Glutamatergic neuron (in vitro differentiated cells): ENCODE data around the gene DNAH14. TPM values are rescaled to one million over a fixed set of nuclear protein-coding genes. Genes with fewer than 3 reads are reported as not detected.

Source experiments
- DNase-seq: peaks from one replicate; pipeline ENCODE4 v3.0.0; 2022
- H3K27ac Mint-ChIP-seq: one replicate; pipeline ENCODE4 v1.8.0; 2020; ENCODE audit warnings: mild to moderate bottlenecking, mixed read lengths, inconsistent platforms; ENCODE audit not compliant: unreplicated experiment
- H3K27me3 Mint-ChIP-seq: one replicate; pipeline ENCODE4 v1.8.0; 2020; ENCODE audit warnings: mild to moderate bottlenecking, moderate library complexity, mixed read lengths, inconsistent platforms; ENCODE audit not compliant: unreplicated experiment
- H3K36me3 Mint-ChIP-seq: one replicate; pipeline ENCODE4 v1.8.0; 2020; ENCODE audit warnings: mild to moderate bottlenecking, mixed read lengths, inconsistent platforms; ENCODE audit not compliant: unreplicated experiment
- H3K4me1 Mint-ChIP-seq: one replicate; pipeline ENCODE4 v1.8.0; 2020; ENCODE audit warnings: mild to moderate bottlenecking, low read depth, mixed read lengths, inconsistent platforms; ENCODE audit not compliant: unreplicated experiment
- H3K4me3 Mint-ChIP-seq: one replicate; pipeline ENCODE4 v1.8.0; 2020; ENCODE audit warnings: mild to moderate bottlenecking, mixed read lengths, inconsistent platforms; ENCODE audit not compliant: unreplicated experiment
- H3K9me3 Mint-ChIP-seq: one replicate; pipeline ENCODE4 v1.8.0; 2020; ENCODE audit warnings: mild to moderate bottlenecking, moderate library complexity, mixed read lengths, inconsistent platforms; ENCODE audit not compliant: unreplicated experiment
- total RNA-seq: library from RNA; stranded (reverse); fragmentation: NEBNext Ultra II Directional; extraction: Animal tissue kit (Norgen Biotek cat#: 25700); gene quantifications from one replicate; pipeline ENCODE4 v1.2.1, GENCODE V29; 2021; ENCODE audit not compliant: unreplicated experiment
- TF ChIP-seq, protein P1 (sequence below): fragments of 200-600 bp; sonication (generic); IDR thresholded peaks from one replicate; pipeline ENCODE4 v1.5.0; 2021; ENCODE audit not compliant: partially characterized antibody, unreplicated experiment

Gene DNAH14
- total RNA-seq, 1 donor from 2014 or later: 36.6 TPM

DNA sequence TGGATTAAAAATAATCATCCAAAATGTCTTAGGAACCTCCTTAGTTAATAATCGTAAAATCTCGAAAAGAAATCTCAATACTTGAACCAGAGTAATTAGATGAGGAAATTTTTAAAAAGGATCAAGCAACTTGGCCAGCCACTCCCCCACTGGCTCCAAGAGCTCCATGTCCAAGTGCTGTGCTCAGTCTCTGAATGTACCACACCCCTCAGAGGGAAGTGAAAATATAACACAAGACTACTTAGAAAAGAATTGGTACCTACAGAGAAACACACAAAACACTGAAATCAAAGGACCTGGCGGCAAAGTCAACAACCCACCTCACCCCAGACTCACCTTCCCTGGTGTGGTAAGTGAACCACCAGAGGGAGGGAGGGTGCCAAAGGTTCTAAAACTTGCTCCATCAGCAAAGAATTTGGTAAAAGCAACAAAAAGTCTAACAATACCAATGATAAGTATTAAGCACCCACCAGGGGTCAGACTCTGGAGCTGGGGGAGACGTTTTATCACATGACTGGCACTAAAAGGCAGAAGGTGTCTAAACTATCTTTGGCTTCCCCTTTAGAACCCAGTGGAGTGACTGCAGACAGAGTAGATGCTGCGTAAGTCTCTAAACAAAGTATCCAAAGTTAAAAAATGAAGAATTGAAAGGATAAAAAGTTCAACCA is 484.4 kb downstream of the DNAH14 start:
- Mint-ChIP-seq H3K4me1 (peaks cover 7% of the 10 kb centered on the region), H3K27me3 (peaks cover 3% of the 10 kb centered on the region), H3K27ac (no peak overlapping the region), H3K36me3 (no peaks in the 10 kb centered on the region), H3K9me3 (no peaks in the 10 kb centered on the region), H3K4me3 (no peak overlapping the region)
- DNase-seq: no peak
- TF ChIP-seq, protein P1, sequence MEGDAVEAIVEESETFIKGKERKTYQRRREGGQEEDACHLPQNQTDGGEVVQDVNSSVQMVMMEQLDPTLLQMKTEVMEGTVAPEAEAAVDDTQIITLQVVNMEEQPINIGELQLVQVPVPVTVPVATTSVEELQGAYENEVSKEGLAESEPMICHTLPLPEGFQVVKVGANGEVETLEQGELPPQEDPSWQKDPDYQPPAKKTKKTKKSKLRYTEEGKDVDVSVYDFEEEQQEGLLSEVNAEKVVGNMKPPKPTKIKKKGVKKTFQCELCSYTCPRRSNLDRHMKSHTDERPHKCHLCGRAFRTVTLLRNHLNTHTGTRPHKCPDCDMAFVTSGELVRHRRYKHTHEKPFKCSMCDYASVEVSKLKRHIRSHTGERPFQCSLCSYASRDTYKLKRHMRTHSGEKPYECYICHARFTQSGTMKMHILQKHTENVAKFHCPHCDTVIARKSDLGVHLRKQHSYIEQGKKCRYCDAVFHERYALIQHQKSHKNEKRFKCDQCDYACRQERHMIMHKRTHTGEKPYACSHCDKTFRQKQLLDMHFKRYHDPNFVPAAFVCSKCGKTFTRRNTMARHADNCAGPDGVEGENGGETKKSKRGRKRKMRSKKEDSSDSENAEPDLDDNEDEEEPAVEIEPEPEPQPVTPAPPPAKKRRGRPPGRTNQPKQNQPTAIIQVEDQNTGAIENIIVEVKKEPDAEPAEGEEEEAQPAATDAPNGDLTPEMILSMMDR: no peak

DNA sequence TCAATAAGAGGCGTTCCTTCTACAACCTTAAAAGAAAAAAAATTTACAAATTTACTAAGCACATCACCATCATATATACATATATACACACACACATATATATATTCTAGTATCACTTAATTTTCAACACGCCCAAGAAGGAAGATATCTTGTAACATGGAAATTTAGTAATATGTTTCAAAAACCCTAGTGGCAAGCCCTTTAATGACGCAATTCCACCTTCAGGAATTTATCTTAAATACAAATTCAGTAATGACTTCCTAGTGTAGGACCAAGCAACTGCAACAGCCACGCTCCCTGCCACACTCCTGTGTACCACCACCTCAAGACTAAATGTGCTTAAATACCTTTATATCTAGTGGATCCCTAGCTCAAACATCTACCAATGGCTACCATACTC is 485.8 kb downstream of the DNAH14 start:
- no peak overlapping the region for H3K27ac Mint-ChIP-seq
- TF ChIP-seq, protein P1: no peak
- no peak overlapping the region for H3K4me3 Mint-ChIP-seq
- peaks cover 5% of the 10 kb centered on the region for H3K27me3 Mint-ChIP-seq
- no peaks in the 10 kb centered on the region for H3K36me3 Mint-ChIP-seq
- H3K9me3 Mint-ChIP-seq: no peaks in the 10 kb centered on the region
- peaks cover 6% of the 10 kb centered on the region for H3K4me1 Mint-ChIP-seq
- DNase-seq: no peak

DNA sequence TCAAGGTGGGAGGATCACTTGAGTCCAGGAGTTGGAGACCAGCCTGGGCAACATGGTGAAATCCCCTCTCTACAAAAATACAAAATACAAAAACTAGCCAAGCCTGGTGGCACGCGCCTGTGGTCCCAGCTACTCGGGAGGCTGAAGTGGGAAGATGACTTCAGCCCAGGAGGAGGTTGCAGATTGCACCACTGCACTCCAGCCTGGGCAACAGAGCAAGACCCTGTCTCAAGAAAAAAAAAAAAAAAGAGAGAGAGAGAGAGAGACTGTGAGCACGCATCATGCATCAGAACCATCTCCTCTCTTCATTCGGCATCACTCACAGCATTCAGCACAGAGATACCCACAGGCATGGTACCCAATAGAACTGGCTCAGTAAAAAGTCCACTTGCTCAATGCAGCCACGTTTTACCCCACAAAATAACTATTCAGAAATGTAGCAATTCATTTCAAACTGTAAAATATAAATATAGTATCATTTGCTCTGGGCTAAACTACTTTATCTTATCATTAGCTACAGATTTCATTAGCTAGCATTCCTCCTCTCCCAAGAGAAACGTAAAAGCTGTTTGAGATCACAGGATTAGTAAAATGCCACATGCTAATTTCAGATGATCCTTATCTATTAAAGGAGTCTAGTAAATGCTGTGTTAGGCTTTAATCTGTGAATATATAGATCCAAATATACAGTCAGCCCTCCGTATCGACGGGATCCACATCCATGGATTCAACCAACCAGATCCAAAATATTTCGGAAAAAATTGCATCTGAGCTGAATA is 486.7 kb downstream of the DNAH14 start:
- H3K4me3 Mint-ChIP-seq: no peak overlapping the region
- no peaks in the 10 kb centered on the region for H3K36me3 Mint-ChIP-seq
- DNase-seq: no peak
- peaks cover 4% of the 10 kb centered on the region for H3K4me1 Mint-ChIP-seq
- H3K27me3 Mint-ChIP-seq: peaks cover 5% of the 10 kb centered on the region
- TF ChIP-seq, protein P1: no peak
- no peaks in the 10 kb centered on the region for H3K9me3 Mint-ChIP-seq
- no peak overlapping the region for H3K27ac Mint-ChIP-seq

DNA sequence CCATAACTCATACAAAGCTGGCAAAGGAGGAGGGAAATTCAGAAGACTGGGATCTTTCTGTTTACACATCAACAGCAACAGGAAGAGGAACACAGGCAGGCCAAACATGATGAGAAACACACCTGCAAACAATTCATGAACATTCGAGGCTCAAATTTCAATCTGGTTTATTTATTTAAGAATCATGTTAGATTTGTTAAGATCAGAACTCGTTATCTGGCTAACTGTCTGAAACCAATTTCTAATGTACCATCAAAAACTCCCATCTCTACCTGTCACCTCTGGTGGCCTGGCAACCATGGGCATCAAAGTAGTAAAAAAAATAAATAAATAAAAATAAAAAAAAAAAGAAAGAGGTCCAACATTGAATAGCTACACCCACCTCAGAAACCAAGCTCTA is 488.6 kb downstream of the DNAH14 start:
- no peak overlapping the region for H3K27ac Mint-ChIP-seq

More for the DNA sequence above, 488.6 kb downstream of the DNAH14 start:
- TF ChIP-seq, protein P1: no peak
- H3K36me3 Mint-ChIP-seq: no peaks in the 10 kb centered on the region
- peaks cover 5% of the 10 kb centered on the region for H3K27me3 Mint-ChIP-seq
- peaks cover 16% of the 10 kb centered on the region for H3K4me1 Mint-ChIP-seq
- H3K4me3 Mint-ChIP-seq: no peak overlapping the region
- DNase-seq: no peak
- H3K9me3 Mint-ChIP-seq: no peaks in the 10 kb centered on the region
